Activated naive CD4-positive, alpha-beta T cell treated with anti-CD3 and anti-CD28 coated beads, Interleukin-2, amount 50 U/mL, for 16 hours (primary cell): ENCODE results near the gene DDX31.
A peak's percentile ranks its signal among the peaks of the same experiment; 100 is the strongest.
"Not testable (repeated sequence)": the region's sequence is repeated elsewhere in the genome, so short reads cannot be mapped to it uniquely, and the experiment has no call there.

Source experiments
- DNase-seq: peaks from one replicate; pipeline ENCODE4 v3.0.0-alpha.2; 2020

DDX31 gene

GRCh38 chr9:132669698-132670456, at the start of gene DDX31:
Gene DDX31 (minus strand): TSS chr9:132669983. CDS start chr9:132669934, 49 bp downstream.
- DNase-seq: peak; percentile 91

- DNase-seq: not testable (repeated sequence)
Measured at GRCh38 chr9:132718381-132718928, 48.7 kb upstream of the DDX31 start.

- DNase-seq: no peak
Measured at GRCh38 chr9:132717326-132717945, 47.7 kb upstream of the DDX31 start.

GRCh38 chr9:132716007-132716406, 46.2 kb upstream of the DDX31 start:
- no peak for DNase-seq

GRCh38 chr9:132712753-132713152, 43.0 kb upstream of the DDX31 start:
- DNase-seq: no peak

GRCh38 chr9:132711846-132712245, 42.1 kb upstream of the DDX31 start:
- DNase-seq: no peak

GRCh38 chr9:132711152-132711551, 41.4 kb upstream of the DDX31 start:
- not testable (repeated sequence) for DNase-seq

GRCh38 chr9:132710333-132710732, 40.5 kb upstream of the DDX31 start:
- DNase-seq: no peak

- no peak for DNase-seq
Measured at GRCh38 chr9:132708769-132709430, 39.1 kb upstream of the DDX31 start.

GRCh38 chr9:132708239-132708638, 38.5 kb upstream of the DDX31 start:
- no peak for DNase-seq

GRCh38 chr9:132703336-132703735, 33.6 kb upstream of the DDX31 start:
- no peak for DNase-seq

GRCh38 chr9:132702254-132702653, 32.5 kb upstream of the DDX31 start:
- no peak for DNase-seq

- no peak for DNase-seq
Measured at GRCh38 chr9:132699956-132700355, 30.2 kb upstream of the DDX31 start.

- DNase-seq: no peak
Measured at GRCh38 chr9:132698989-132699388, 29.2 kb upstream of the DDX31 start.

- DNase-seq: no peak
Measured at GRCh38 chr9:132697230-132697629, 27.4 kb upstream of the DDX31 start.

- DNase-seq: no peak
Measured at GRCh38 chr9:132694144-132694543, 24.4 kb upstream of the DDX31 start.

- DNase-seq: no peak
Measured at GRCh38 chr9:132690696-132691095, 20.9 kb upstream of the DDX31 start.

- no peak for DNase-seq
Measured at GRCh38 chr9:132683873-132684272, 14.1 kb upstream of the DDX31 start.

- no peak for DNase-seq
Measured at GRCh38 chr9:132681561-132681960, 11.8 kb upstream of the DDX31 start.

- no peak for DNase-seq
Measured at GRCh38 chr9:132679946-132680625, 10.3 kb upstream of the DDX31 start.

GRCh38 chr9:132677976-132678375, 8.2 kb upstream of the DDX31 start:
- DNase-seq: no peak

GRCh38 chr9:132674485-132674884, 4.7 kb upstream of the DDX31 start:
- no peak for DNase-seq

- DNase-seq: no peak
Measured at GRCh38 chr9:132673355-132673754, 3.6 kb upstream of the DDX31 start.
